Activated naive CD8-positive, alpha-beta T cell treated with anti-CD3 and anti-CD28 coated beads for 36 hours (primary cell): ENCODE results near the gene CROCC2. TPM values are rescaled to one million over a fixed set of nuclear protein-coding genes. Genes with fewer than 3 reads are reported as not detected.

ENCODE experiments used
- DNase-seq: peaks from one replicate; pipeline ENCODE4 v3.0.0; 2021
- H3K27ac Mint-ChIP-seq: one replicate; pipeline ENCODE4 v1.8.0; 2022; ENCODE audit warnings: mild to moderate bottlenecking, moderate library complexity, mixed read lengths
- H3K27me3 Mint-ChIP-seq: one replicate; pipeline ENCODE4 v1.8.0; 2022; ENCODE audit warnings: mild to moderate bottlenecking, mixed read lengths
- H3K36me3 Mint-ChIP-seq: one replicate; pipeline ENCODE4 v1.8.0; 2021; ENCODE audit warnings: mild to moderate bottlenecking, mixed read lengths
- H3K4me1 Mint-ChIP-seq: one replicate; pipeline ENCODE4 v1.8.0; 2021; ENCODE audit warnings: mixed read lengths
- H3K4me3 Mint-ChIP-seq: one replicate; pipeline ENCODE4 v1.8.0; 2022; ENCODE audit warnings: mild to moderate bottlenecking, moderate library complexity, mixed read lengths
- H3K9me3 Mint-ChIP-seq: one replicate; pipeline ENCODE4 v1.8.0; 2022; ENCODE audit warnings: mixed read lengths
- total RNA-seq, 2 experiments: library from RNA; stranded (reverse); gene quantifications; one replicate each; pipeline ENCODE4 v1.2.3, GENCODE V29; 2021

The CROCC2 gene
- total RNA-seq, 2 experiments from 2014 or later, result not detected

GRCh38 chr2:241038374-241039180, 132.4 kb downstream of the CROCC2 start:
- H3K9me3 Mint-ChIP-seq, result peaks cover 2% of the 10 kb centered on the region
- peaks cover 1% of the 10 kb centered on the region for H3K36me3 Mint-ChIP-seq
- no peak for DNase-seq
- H3K27me3 Mint-ChIP-seq, result no peaks in the 10 kb centered on the region
- H3K27ac Mint-ChIP-seq, result no peak overlapping the region
- H3K4me1 Mint-ChIP-seq, result peaks cover 24% of the 10 kb centered on the region
- H3K4me3 Mint-ChIP-seq, result no peak overlapping the region

- DNase-seq, result no peak
- H3K9me3 Mint-ChIP-seq, result peaks cover 2% of the 10 kb centered on the region
- H3K36me3 Mint-ChIP-seq, result peaks cover 1% of the 10 kb centered on the region
- no peak overlapping the region for H3K27ac Mint-ChIP-seq
- no peak overlapping the region for H3K4me3 Mint-ChIP-seq
- H3K27me3 Mint-ChIP-seq, result no peaks in the 10 kb centered on the region
- peaks cover 24% of the 10 kb centered on the region for H3K4me1 Mint-ChIP-seq
Observed at GRCh38 chr2:241039416-241039815, 133.3 kb downstream of the CROCC2 start.

GRCh38 chr2:241040081-241040803, 134.1 kb downstream of the CROCC2 start:
- Mint-ChIP-seq H3K27me3 (no peaks in the 10 kb centered on the region), H3K9me3 (peaks cover 6% of the 10 kb centered on the region), H3K4me3 (no peak overlapping the region), H3K36me3 (peaks cover 5% of the 10 kb centered on the region), H3K4me1 (peaks cover 22% of the 10 kb centered on the region), H3K27ac (no peak overlapping the region)
- DNase-seq, result no peak

- Mint-ChIP-seq H3K4me3 (no peak overlapping the region), H3K4me1 (peaks cover 22% of the 10 kb centered on the region), H3K27ac (peak overlapping the region; percentile 29), H3K36me3 (peaks cover 5% of the 10 kb centered on the region), H3K27me3 (no peaks in the 10 kb centered on the region), H3K9me3 (peaks cover 6% of the 10 kb centered on the region)
- DNase-seq, result no peak
Observed at GRCh38 chr2:241041589-241042158, 135.5 kb downstream of the CROCC2 start.

Other genes starting within 250 kb of the CROCC2 start
- gene AQP12B, start 223.5 kb upstream of the CROCC2 start, total RNA-seq, result not detected
- not detected for gene AQP12A, start 214.5 kb upstream of the CROCC2 start, total RNA-seq
- gene KIF1A, start 86.1 kb upstream of the CROCC2 start, total RNA-seq, result 1 to 10 TPM; 7.7 to 8.2 TPM
- gene AGXT, start 37.5 kb upstream of the CROCC2 start, total RNA-seq, result not detected
- not detected for gene MAB21L4, start 10.2 kb upstream of the CROCC2 start, total RNA-seq
- gene SNED1, start 92.3 kb downstream of the CROCC2 start, total RNA-seq, result 1 to 10 TPM in 1 of 2 experiments, under 1 TPM in 1; 0.91 to 1.0 TPM
- gene MTERF4, start 196.0 kb downstream of the CROCC2 start, total RNA-seq, result 10 to 100 TPM; 34.5 to 35.6 TPM
- 10 to 100 TPM; 68.5 to 76.4 TPM for gene PASK, start 243.1 kb downstream of the CROCC2 start, total RNA-seq
- 10 to 100 TPM; 80.4 to 85.1 TPM for gene PPP1R7, start 244.1 kb downstream of the CROCC2 start, total RNA-seq